Endothelial cell of umbilical vein (primary cell): ENCODE results near the gene ASPSCR1.

ENCODE experiments used
- EZH2 ChIP-seq: IDR thresholded peaks from 2 replicates; pipeline ENCODE4 v1.6.1; 2012; ENCODE audit warnings: borderline replicate concordance, low read depth, mild to moderate bottlenecking, moderate library complexity, low read length, inconsistent platforms; ENCODE audit not compliant: severe bottlenecking
- FOS ChIP-seq: IDR thresholded peaks from 2 replicates; pipeline ENCODE4 v1.6.1; 2011; ENCODE audit warnings: mild to moderate bottlenecking, low read length, moderate library complexity, borderline replicate concordance; ENCODE audit not compliant: insufficient read depth
- JUN ChIP-seq: IDR thresholded peaks from 2 replicates; pipeline ENCODE4 v1.6.1; 2011; ENCODE audit warnings: borderline replicate concordance, low read depth; ENCODE audit not compliant: insufficient read length, insufficient read depth
- MYC ChIP-seq: IDR thresholded peaks from one replicate; pipeline ENCODE4 v1.6.1; 2011; ENCODE audit warnings: mild to moderate bottlenecking, low read depth, low read length
- POLR2A ChIP-seq: IDR thresholded peaks from 2 replicates; pipeline ENCODE4 v1.6.1; 2012; ENCODE audit warnings: low read depth, mild to moderate bottlenecking, control low read depth, low read length
- POLR2AphosphoS5 ChIP-seq: IDR thresholded peaks from 2 replicates; pipeline ENCODE4 v1.6.1; 2012; ENCODE audit warnings: low read depth, mild to moderate bottlenecking, control low read depth, low read length, moderate library complexity; ENCODE audit not compliant: insufficient read depth
- TF ChIP-seq, protein P1 (sequence below): IDR thresholded peaks from 2 replicates; pipeline ENCODE4 v1.6.1; 2011; ENCODE audit not compliant: insufficient read depth, insufficient read length
- TF ChIP-seq, protein P2 (sequence below), 2 donors: IDR thresholded peaks; 1 replicate in 1 of 2; 2 replicates in 1 of 2; pipeline ENCODE4 v1.5.1; 2011; ENCODE audit warnings: low read length in 2 of 2, mild to moderate bottlenecking in 2 of 2, moderate library complexity in 2 of 2, control low read depth in 1 of 2, inconsistent platforms in 1 of 2, low read depth in 1 of 2; ENCODE audit not compliant: insufficient read depth in 1 of 2; ENCODE audit errors: extremely low read depth in 1 of 2

DNA sequence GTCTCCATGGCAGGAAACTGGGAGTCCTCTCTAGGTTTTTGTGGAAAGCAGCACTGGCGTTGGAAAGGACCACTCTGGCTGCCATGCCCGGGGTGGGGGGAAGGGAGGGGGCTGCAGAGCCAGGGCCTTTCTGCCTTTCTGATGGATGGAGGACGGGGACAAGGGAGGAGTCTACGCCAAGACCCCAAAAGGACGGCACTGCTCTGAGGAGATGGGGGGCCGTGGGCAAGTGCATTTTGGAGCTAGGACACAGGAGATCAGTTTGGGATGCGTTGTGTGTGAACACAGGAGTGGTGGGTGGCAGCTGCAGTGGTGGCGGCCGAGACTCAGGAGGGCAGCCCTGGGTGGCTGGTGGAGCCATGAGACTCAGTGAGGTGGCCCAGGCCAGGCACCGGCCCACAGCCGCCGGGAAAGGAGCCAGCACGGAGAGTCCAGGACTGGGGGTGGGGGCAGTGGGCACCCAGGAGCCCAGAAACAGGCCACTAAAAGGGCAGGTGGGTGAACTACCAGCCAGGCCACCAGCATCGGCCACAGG lies 43.2 kb downstream of the ASPSCR1 start:
- TF ChIP-seq, protein P1, sequence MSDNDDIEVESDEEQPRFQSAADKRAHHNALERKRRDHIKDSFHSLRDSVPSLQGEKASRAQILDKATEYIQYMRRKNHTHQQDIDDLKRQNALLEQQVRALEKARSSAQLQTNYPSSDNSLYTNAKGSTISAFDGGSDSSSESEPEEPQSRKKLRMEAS, result no peak
- TF ChIP-seq MYC (no peak), POLR2A (no peak), EZH2 (no peak), POLR2AphosphoS5 (no peak), FOS (no peak), JUN (no peak)
- TF ChIP-seq, protein P2, sequence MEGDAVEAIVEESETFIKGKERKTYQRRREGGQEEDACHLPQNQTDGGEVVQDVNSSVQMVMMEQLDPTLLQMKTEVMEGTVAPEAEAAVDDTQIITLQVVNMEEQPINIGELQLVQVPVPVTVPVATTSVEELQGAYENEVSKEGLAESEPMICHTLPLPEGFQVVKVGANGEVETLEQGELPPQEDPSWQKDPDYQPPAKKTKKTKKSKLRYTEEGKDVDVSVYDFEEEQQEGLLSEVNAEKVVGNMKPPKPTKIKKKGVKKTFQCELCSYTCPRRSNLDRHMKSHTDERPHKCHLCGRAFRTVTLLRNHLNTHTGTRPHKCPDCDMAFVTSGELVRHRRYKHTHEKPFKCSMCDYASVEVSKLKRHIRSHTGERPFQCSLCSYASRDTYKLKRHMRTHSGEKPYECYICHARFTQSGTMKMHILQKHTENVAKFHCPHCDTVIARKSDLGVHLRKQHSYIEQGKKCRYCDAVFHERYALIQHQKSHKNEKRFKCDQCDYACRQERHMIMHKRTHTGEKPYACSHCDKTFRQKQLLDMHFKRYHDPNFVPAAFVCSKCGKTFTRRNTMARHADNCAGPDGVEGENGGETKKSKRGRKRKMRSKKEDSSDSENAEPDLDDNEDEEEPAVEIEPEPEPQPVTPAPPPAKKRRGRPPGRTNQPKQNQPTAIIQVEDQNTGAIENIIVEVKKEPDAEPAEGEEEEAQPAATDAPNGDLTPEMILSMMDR (IDR thresholded peaks at IDR 0.05; ENCODE audit: extremely low read depth in 1 of 2, insufficient read depth in 1 of 2, low read depth in 1 of 2, low read length in 2 of 2), result no peak
